GM12878 (cell line): ENCODE data around the gene CDCA8.

Experiments
- CREB1 ChIP-seq: IDR thresholded peaks from 2 replicates; pipeline ENCODE4 v1.6.1; 2012; ENCODE audit warnings: low read depth, mild to moderate bottlenecking, inconsistent platforms
- CTCF ChIP-seq, 3 experiments: IDR thresholded peaks in 2 of 3; conservative IDR thresholded peaks in 1 of 3; 2 replicates each; pipeline ENCODE4 v1.5.1; 2011; ENCODE audit warnings: low read depth in 3 of 3, low read length in 3 of 3, mild to moderate bottlenecking in 3 of 3, control low read depth in 2 of 3, moderate library complexity in 2 of 3, inconsistent platforms in 1 of 3, mixed read lengths in 1 of 3; ENCODE audit not compliant: control insufficient read depth in 2 of 3, insufficient read depth in 1 of 3; ENCODE audit errors: extremely low read depth in 1 of 3
- EGR1 ChIP-seq, 2 experiments: IDR thresholded peaks; 1 replicate in 1 of 2; 2 replicates in 1 of 2; pipeline ENCODE4 v1.6.1; 2011 to 2012; ENCODE audit warnings: low read depth in 2 of 2, low read length in 2 of 2, borderline replicate concordance in 1 of 2, mild to moderate bottlenecking in 1 of 2, moderate library complexity in 1 of 2
- MXI1 ChIP-seq: fragments of 150-350 bp; IDR thresholded peaks from 2 replicates; pipeline ENCODE4 v1.6.1; 2011; ENCODE audit warnings: low read depth, mild to moderate bottlenecking, inconsistent platforms, low read length, improper control_type of control experiment
- MYC ChIP-seq: IDR thresholded peaks from 2 replicates; pipeline ENCODE4 v1.6.1; 2011; ENCODE audit warnings: mild to moderate bottlenecking, low read length, moderate library complexity, inconsistent platforms; ENCODE audit not compliant: insufficient read depth, insufficient replicate concordance, insufficient read length, severe bottlenecking
- NRF1 ChIP-seq: conservative IDR thresholded peaks from 2 replicates; pipeline ENCODE4 v1.6.1; 2011; ENCODE audit warnings: mild to moderate bottlenecking, low read depth, low read length, improper control_type of control experiment
- SMAD1 ChIP-seq: fragments of 450-650 bp; IDR thresholded peaks from 2 replicates; pipeline ENCODE4 v1.6.1; 2018; ENCODE audit warnings: mild to moderate bottlenecking, low read depth; ENCODE audit not compliant: partially characterized antibody
- SPI1 ChIP-seq: IDR thresholded peaks from 2 replicates; pipeline ENCODE4 v1.6.1; 2011; ENCODE audit warnings: low read depth, mild to moderate bottlenecking, low read length, moderate library complexity, borderline replicate concordance; ENCODE audit not compliant: insufficient read depth
- YBX1 ChIP-seq: fragments of 450-650 bp; IDR thresholded peaks from 2 replicates; pipeline ENCODE4 v1.6.1; 2016; ENCODE audit warnings: antibody characterized with exemption

- TF ChIP-seq CREB1 (no peak), SPI1 (peak; percentile 20; the same call in 1 of the 2 replicates), NRF1 (no peak), MYC (no peak), CTCF (IDR thresholded peaks at IDR 0.05 in 2 of 3, conservative IDR thresholded peaks at IDR 0.05 in 1 of 3; ENCODE audit: control insufficient read depth in 2 of 3, extremely low read depth in 1 of 3, insufficient read depth in 1 of 3, low read depth in 3 of 3, low read length in 3 of 3) (peak; percentile 79 to 93 (median 85)), EGR1 (IDR thresholded peaks at IDR 0.05; ENCODE audit: borderline replicate concordance in 1 of 2, low read depth in 2 of 2, low read length in 2 of 2) (no peak), SMAD1 (no peak), MXI1 (no peak), YBX1 (no peak)
These were observed 9.9 kb upstream of the CDCA8 start for GRCh38 chr1:37682334-37682987.
